GM06990 (cell line): ENCODE results near the gene PANX2.

Source experiments
- DNase-seq: peaks from one replicate; pipeline ENCODE4 v3.0.0-alpha.2; 2011; ENCODE audit not compliant: insufficient read length; ENCODE audit errors: extremely low read depth
- H3K27me3 ChIP-seq: replicated peaks from 2 replicates; pipeline ENCODE4 v1.6.0; 2011; ENCODE audit warnings: low read length; ENCODE audit not compliant: control insufficient read depth, insufficient read depth
- H3K36me3 ChIP-seq: 2 replicates; pipeline ENCODE4 v1.5.1; 2011; ENCODE audit warnings: low read length; ENCODE audit not compliant: control insufficient read depth, insufficient read depth
- H3K4me3 ChIP-seq: replicated peaks from 2 replicates; pipeline ENCODE4 v1.5.1; 2011; ENCODE audit warnings: low read depth, mild to moderate bottlenecking, control low read depth, low read length
- CTCF ChIP-seq: IDR thresholded peaks from 2 replicates; pipeline ENCODE4 v1.5.1; 2011; ENCODE audit warnings: low read length, control low read depth, mild to moderate bottlenecking, inconsistent platforms; ENCODE audit not compliant: insufficient read depth, poor library complexity, severe bottlenecking

The PANX2 gene

GRCh38 chr22:50171965-50172421, 1.5 kb downstream of the PANX2 start:
- DNase-seq: peak; percentile 8
- no peaks in the 10 kb centered on the region for H3K27me3 ChIP-seq
- no peaks in the 10 kb centered on the region for H3K36me3 ChIP-seq
- H3K4me3 ChIP-seq: no peak overlapping the region
- no peak for TF ChIP-seq CTCF

GRCh38 chr22:50173311-50173982, 2.9 kb downstream of the PANX2 start:
- H3K27me3 ChIP-seq: no peaks in the 10 kb centered on the region
- TF ChIP-seq CTCF: no peak
- H3K36me3 ChIP-seq: no peaks in the 10 kb centered on the region
- DNase-seq: peak; percentile 47
- H3K4me3 ChIP-seq: no peak overlapping the region

- no peaks in the 10 kb centered on the region for H3K27me3 ChIP-seq
- TF ChIP-seq CTCF: no peak
- H3K4me3 ChIP-seq: no peak overlapping the region
- no peaks in the 10 kb centered on the region for H3K36me3 ChIP-seq
- peak; percentile 9 for DNase-seq
Measured at GRCh38 chr22:50173983-50174355, 3.4 kb downstream of the PANX2 start.

- H3K4me3 ChIP-seq: no peak overlapping the region
- no peaks in the 10 kb centered on the region for H3K36me3 ChIP-seq
- H3K27me3 ChIP-seq: no peaks in the 10 kb centered on the region
- TF ChIP-seq CTCF: no peak
- peak; percentile 3 for DNase-seq
Measured at GRCh38 chr22:50174382-50175190, 4.1 kb downstream of the PANX2 start.

DNA sequence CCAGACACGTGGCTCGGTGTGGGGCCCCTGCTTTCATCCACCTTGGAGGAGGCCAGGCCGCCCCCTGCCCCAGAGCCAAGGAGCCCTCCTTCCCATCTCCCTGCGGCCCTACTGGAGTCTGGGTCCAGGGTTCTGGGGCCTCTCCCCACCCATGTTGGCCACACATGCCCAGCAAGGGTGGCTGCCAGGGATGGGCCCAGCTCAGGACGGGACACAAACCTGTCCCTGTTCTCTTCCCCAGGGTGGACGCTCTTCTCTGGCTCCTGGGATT, 4.6 kb downstream of the PANX2 start:
- no peaks in the 10 kb centered on the region for H3K36me3 ChIP-seq
- no peaks in the 10 kb centered on the region for H3K27me3 ChIP-seq
- TF ChIP-seq CTCF: no peak
- DNase-seq: no peak
- no peak overlapping the region for H3K4me3 ChIP-seq
